Activated CD8-positive, alpha-beta memory T cell treated with anti-CD3 and anti-CD28 coated beads for 48 hours (primary cell): Measurements from ENCODE around the gene CUL1.

ENCODE experiments used
- DNase-seq, 3 experiments: peaks; one replicate each; pipeline ENCODE4 v3.0.0-alpha.2; 2020; ENCODE audit warnings: low read depth in 2 of 3, low spot score in 2 of 3

CUL1 gene

DNA sequence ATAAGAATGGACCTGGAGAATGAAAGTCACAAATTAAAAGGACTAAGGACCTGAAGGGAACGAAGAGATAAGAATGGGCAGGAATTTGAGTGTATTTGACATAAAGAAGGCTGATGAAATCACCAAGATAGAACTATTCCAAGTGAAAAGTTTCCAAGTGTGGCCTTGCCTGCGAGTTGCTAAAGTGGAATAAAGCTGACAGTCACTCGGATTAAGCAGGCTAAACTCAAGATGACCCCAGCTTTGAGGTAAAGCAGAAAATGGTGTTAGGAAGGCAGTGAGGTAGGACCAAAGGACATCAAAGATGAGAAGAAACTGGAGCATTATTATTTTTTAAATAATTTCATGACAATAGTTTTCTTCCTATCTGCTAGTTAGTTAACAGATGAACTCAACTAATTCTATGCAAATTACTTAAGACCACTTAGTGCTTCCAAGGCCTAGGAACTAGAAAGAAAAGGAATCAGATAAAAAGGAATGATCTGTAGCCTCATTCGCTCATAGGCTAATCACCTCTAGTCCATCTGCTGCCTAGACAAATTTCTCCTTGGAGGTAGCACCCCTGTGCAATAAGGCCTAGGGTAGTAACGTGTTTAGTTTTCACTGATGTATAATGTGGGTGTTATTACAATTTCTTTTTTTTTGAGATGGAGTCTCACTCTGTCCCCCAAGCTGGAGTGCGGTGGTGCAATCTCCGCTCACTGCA lies 150.8 kb downstream of the CUL1 start:
- DNase-seq = no peak

DNA sequence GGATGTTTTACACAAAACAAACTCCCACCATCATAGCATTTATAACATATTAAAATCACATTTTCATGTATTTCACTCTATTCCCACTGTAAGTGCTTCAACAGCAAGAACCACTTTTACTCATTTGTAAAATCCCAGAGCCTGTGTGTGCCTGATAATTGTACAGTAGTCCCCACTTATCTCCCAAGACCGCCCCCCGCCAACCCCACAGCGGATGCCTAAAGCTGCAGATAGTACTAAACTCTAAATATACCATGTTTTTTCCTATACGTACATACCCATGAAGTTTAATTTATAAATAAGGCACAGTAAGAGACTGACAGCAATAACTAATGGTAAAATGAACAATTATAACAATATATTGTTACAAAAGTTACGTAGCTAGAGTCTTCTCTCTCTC lies 151.9 kb downstream of the CUL1 start:
- DNase-seq = no peak
